HG03439 (cell line): ENCODE data around the gene MRPL33.
A peak's percentile ranks its signal among the peaks of the same experiment; 100 is the strongest.
"Not testable (repeated sequence)": the region's sequence is repeated elsewhere in the genome, so short reads cannot be mapped to it uniquely, and the experiment has no call there.

ENCODE experiments used
- ATAC-seq: cut with Tn5 transposase; IDR thresholded peaks from one replicate; pipeline ENCODE4 v1.9.1; 2021; ENCODE audit warnings: mild to moderate bottlenecking, moderate library complexity; ENCODE audit not compliant: unreplicated experiment

Gene MRPL33

GRCh38 chr2:27741673-27742072 is 29.8 kb upstream of the MRPL33 start:
- ATAC-seq: no peak

- no peak for ATAC-seq
These were observed 28.9 kb upstream of the MRPL33 start for GRCh38 chr2:27742571-27742970.

- not testable (repeated sequence) for ATAC-seq
These were observed 26.0 kb upstream of the MRPL33 start for GRCh38 chr2:27745494-27745893.

- no peak for ATAC-seq
These were observed 25.2 kb upstream of the MRPL33 start for GRCh38 chr2:27746325-27746724.

GRCh38 chr2:27747827-27748352 is 23.6 kb upstream of the MRPL33 start:
- no peak for ATAC-seq

- ATAC-seq: not testable (repeated sequence)
These were observed 22.5 kb upstream of the MRPL33 start for GRCh38 chr2:27748803-27749554.

GRCh38 chr2:27751377-27751776 is 20.1 kb upstream of the MRPL33 start:
- no peak for ATAC-seq

- no peak for ATAC-seq
These were observed 18.8 kb upstream of the MRPL33 start for GRCh38 chr2:27752551-27753237.

- ATAC-seq: no peak
These were observed 17.4 kb upstream of the MRPL33 start for GRCh38 chr2:27754138-27754588.

GRCh38 chr2:27754831-27755230 is 16.7 kb upstream of the MRPL33 start:
- no peak for ATAC-seq

- no peak for ATAC-seq
These were observed 15.4 kb upstream of the MRPL33 start for GRCh38 chr2:27756091-27756490.

- no peak for ATAC-seq
These were observed 14.7 kb upstream of the MRPL33 start for GRCh38 chr2:27756544-27757498.

GRCh38 chr2:27762951-27763906 is 8.3 kb upstream of the MRPL33 start:
- no peak for ATAC-seq

- ATAC-seq: no peak
These were observed 7.6 kb upstream of the MRPL33 start for GRCh38 chr2:27763907-27764267.

- ATAC-seq: not testable (repeated sequence)
These were observed 7.0 kb upstream of the MRPL33 start for GRCh38 chr2:27764526-27764925.

GRCh38 chr2:27765621-27766286 is 5.8 kb upstream of the MRPL33 start:
- ATAC-seq: no peak

GRCh38 chr2:27766287-27766661 is 5.2 kb upstream of the MRPL33 start:
- no peak for ATAC-seq

GRCh38 chr2:27771202-27771547 is 344 bp upstream of the MRPL33 start:
- peak; percentile 8 for ATAC-seq

GRCh38 chr2:27772804-27773203 is 1.3 kb downstream of the MRPL33 start:
- no peak for ATAC-seq

- no peak for ATAC-seq
These were observed 2.4 kb downstream of the MRPL33 start for GRCh38 chr2:27773959-27774358.
